GM19467 (cell line): ENCODE measurements around the gene ETHE1.
A peak's percentile ranks its signal among the peaks of the same experiment; 100 is the strongest.

Source experiments
- ATAC-seq: cut with Tn5 transposase; IDR thresholded peaks from one replicate; pipeline ENCODE4 v1.9.1; 2021; ENCODE audit warnings: mild to moderate bottlenecking, moderate library complexity; ENCODE audit not compliant: unreplicated experiment

Gene ETHE1

DNA sequence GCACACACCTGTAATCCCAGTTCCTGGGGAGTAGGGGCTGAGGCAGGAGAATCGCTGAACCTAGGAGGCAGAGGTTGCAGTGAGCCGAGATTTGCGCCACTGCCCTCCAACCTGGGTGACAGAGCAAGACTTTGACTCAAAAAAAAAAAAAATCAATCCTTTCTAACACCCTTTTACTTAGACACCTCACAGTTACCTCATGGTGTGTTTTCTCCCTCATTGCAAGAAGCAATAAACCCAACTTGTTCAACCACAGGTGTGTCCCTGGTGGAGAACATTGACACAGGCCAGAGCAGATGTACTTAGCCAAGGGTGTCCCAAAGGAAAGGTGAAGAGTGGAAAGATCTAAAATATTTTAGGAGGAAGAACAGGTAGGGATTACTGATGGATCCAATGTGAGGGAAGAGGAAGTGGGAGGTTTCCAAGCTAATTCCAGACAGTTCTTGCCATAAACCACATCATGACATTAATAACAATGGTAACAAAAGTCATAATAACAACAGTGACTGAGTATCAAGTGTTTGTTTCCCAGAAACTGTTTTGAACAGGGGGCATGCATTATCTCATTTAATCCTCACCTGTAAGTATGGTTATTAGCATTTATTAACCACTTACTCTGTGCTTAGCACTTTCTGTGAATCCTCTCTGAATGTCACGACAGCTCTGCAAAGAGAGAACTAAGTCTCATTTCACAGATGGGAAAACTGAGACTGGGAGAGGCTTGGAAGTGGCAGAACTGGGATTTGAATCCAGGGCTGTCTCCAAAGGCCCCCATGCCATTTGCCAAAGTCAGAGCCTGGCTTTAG is 58.4 kb downstream of the ETHE1 start:
- no peak for ATAC-seq

- ATAC-seq: no peak
Measured at GRCh38 chr19:43467730-43468129, 59.3 kb downstream of the ETHE1 start.

GRCh38 chr19:43467276-43467675 is 59.7 kb downstream of the ETHE1 start:
- ATAC-seq: no peak

DNA sequence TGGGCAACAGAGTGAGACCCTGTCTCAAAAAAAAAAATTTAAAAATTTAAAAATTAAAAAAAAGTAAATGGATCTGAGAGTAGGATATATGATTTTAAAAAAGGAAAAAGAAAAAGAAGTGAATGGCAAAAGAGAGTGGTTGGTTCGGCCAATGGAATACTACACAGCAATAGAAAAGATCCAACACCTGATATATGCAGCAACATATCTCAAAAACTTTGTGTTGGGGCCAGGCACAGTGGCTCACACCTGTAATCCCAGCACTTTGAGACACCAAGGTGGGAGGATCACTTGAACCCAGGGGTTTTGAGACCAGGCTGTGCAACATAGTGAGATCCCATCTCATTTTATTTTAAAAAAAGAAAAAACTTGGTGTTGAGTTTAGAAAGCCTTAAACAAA is 60.2 kb downstream of the ETHE1 start:
- ATAC-seq: no peak

DNA sequence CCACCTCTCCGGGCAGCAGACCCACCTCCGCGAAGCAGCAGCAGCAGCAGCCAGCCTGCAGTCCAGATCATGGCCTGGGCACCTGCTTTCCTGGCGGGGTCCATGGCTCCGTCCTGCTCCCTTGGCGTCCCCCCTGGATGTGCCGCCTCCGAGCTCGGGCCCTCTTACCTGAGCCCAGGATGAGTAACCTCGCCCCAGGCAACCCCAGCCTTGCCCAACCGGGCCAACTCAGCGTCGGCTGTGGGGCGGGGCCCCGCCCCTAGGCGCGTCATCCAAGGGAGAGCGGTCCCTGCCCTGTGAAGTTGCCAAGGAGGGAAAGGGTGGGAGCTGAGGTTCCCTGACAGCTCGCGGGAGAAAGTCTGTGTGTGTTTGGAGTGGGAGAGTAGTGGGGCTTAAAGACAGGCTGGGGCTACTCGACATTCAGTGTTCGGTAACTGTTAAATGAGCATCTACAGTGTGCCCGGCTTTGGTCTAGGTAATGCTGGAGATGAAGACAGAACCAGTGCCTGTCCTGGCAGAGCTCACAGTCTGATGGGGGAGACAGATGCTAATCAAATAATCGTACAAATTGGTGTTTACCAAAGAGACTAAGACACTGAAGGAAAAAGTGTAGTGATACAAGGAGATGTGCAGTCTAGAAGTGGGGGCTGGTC is 61.4 kb downstream of the ETHE1 start, which contains the start of gene LYPD3:
TSS of gene LYPD3 (minus strand) at position 141 of the 653 bp plus-strand sequence. CDS start at position 104, 37 bp downstream.
- no peak for ATAC-seq

- ATAC-seq: peak; percentile 22
Measured at GRCh38 chr19:43464134-43464775, 62.7 kb downstream of the ETHE1 start.

DNA sequence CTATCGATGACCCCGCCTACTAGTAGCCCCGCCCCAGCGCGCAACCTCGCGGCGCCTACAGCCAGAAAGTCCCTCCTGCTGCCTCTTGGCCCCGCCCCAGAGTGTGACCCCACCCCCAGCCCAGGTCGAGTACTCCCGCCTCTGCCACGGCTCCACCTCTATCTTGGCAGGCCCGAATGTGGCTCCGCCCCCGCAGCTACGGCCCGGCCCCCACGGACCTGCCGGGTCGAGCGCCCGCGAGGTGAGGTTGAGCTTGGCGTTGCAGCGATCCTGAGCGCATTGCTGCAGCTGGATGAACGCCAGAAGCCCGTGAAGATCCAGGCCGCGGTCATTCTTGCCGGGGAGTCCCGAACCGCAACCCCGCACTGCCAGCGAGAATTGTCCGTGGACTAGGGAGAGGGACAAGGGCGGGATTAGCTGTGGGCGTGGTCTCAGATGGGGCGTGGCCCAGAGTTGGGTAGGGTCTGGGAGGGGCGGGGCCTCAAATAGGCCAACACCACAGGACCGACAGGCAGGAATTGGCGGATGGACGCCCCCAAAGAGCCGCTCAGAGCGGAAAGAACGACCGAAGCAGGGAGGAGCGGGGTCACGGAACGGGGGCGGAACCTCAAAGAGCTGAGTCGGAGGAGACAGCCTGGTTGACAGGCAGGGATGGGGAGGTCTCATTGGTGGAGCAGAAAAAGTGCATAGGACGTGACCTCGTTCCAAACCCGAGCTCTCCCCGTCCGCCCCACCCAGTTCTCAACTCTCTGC is 63.4 kb downstream of the ETHE1 start:
- ATAC-seq: peak; percentile 90

GRCh38 chr19:43462785-43463380 is 64.1 kb downstream of the ETHE1 start:
- no peak for ATAC-seq

DNA sequence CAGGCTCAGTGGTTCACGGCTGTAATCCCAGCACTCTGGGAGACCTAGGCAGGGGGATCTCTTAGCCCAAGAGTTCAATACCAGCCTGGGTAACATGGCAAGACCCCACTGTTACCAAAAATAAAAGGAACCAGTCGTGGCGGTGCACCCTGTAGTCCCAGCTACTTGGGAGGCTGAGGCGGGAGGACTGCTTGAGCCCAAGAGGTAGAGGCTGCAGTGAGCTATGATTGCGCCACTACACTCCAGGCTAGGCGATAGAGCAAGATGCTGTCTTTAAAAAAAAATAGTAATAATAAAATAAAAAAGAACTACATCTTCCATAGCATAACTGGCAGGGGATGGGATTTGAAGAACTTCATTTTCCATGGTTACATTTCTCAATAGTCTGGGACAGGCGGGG is 64.6 kb downstream of the ETHE1 start:
- no peak for ATAC-seq

DNA sequence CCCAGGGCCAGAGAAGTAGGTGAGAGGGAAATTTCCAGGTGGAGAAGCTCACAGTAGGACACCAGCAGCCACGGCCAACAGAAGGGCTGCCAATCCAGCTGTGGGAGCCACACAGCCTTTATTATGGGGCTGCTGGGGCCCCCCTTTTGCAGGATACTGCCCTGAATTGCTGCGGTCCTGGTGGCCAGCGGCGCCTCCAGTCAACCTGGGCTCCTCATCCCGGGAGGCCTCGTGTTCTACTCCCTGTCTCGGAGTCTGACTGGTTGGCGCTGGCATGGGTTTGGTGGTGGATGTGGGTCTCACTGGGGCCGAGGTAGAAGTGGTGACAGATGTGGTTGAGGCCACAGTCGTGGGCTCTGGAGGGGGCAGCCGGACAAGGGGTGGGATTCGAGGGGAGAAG is 65.7 kb downstream of the ETHE1 start:
- ATAC-seq: no peak

- no peak for ATAC-seq
Measured at GRCh38 chr19:43460362-43461016, 66.5 kb downstream of the ETHE1 start.

GRCh38 chr19:43457809-43458208 is 69.2 kb downstream of the ETHE1 start:
- no peak for ATAC-seq
